ENCODE data around the gene RAB3B.

DNA sequence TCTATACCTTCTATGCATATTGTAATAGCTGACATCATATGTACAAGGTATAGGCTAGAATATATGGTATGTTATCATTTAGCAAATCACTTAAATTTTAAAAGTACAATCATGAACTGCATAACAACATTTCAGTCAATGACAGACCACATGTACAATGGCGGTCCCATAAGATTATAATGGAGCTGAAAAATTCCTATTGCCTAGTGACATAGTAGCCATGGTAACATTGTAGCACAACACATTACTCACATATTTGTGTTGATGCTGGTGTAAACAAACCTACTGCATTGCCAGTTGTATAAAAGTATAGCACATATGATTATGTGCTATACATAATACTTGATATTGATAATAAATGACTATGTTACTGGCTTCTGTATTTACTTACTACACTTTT, 8.9 kb downstream of the RAB3B start:
- TF ChIP-seq EZH2 (IDR thresholded peaks at IDR 0.05; ENCODE audit: borderline replicate concordance, low read depth, low read length) = no peak
- TF ChIP-seq, protein P1, sequence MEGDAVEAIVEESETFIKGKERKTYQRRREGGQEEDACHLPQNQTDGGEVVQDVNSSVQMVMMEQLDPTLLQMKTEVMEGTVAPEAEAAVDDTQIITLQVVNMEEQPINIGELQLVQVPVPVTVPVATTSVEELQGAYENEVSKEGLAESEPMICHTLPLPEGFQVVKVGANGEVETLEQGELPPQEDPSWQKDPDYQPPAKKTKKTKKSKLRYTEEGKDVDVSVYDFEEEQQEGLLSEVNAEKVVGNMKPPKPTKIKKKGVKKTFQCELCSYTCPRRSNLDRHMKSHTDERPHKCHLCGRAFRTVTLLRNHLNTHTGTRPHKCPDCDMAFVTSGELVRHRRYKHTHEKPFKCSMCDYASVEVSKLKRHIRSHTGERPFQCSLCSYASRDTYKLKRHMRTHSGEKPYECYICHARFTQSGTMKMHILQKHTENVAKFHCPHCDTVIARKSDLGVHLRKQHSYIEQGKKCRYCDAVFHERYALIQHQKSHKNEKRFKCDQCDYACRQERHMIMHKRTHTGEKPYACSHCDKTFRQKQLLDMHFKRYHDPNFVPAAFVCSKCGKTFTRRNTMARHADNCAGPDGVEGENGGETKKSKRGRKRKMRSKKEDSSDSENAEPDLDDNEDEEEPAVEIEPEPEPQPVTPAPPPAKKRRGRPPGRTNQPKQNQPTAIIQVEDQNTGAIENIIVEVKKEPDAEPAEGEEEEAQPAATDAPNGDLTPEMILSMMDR (IDR thresholded peaks at IDR 0.05 in 2 of 3, conservative IDR thresholded peaks at IDR 0.05 in 1 of 3; ENCODE audit: insufficient read depth in 2 of 3, low read depth in 1 of 3, low read length in 3 of 3) = no peak
- TF ChIP-seq BHLHE40 (IDR thresholded peaks at IDR 0.05; ENCODE audit: low read length) = no peak
- no peak for TF ChIP-seq FOXK2 (conservative IDR thresholded peaks at IDR 0.05 in 1 of 2, IDR thresholded peaks at IDR 0.05 in 1 of 2; ENCODE audit: low read depth in 2 of 2)
- TF ChIP-seq RNF2 (IDR thresholded peaks at IDR 0.05) = no peak
- no peak for TF ChIP-seq ZFP36 (IDR thresholded peaks at IDR 0.05; ENCODE audit: low read depth, low read length, partially characterized antibody)
